ENCODE data around the gene PLIN4. TPM values are rescaled to one million over a fixed set of nuclear protein-coding genes. Genes with fewer than 3 reads are reported as not detected.

Gene PLIN4
- total RNA-seq, 4 donors from 2014 or later = 65.1 to 689 (median 138) TPM

DNA sequence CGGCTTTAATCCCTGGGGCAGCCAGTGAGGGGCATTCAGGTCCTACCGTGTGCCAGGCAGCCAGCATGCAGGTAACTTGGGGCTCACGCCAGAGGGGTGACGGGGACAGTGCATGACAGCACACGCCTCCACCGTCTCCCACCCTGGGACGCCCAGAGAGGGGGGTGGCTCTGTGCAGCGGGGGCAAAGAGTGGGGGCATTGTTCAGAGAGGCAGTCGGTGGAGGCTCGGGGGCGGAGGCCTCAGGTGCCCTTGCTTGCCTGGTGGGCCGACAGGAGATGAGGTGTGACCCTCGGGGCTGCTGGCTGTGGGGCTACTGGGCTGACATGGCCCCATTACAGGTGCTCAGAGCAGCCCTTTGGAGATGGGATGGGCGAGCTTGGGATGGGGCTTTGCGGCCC lies 18.4 kb downstream of the PLIN4 start:
- DNase-seq (ENCODE audit: low spot score in 2 of 2) = no peak
- H3K9me3 ChIP-seq = no peaks in the 10 kb centered on the region
- peaks cover 3 to 100% (median 11%) of the 10 kb centered on the region in 3 donors for H3K36me3 ChIP-seq
- H3K27me3 ChIP-seq = no peaks in the 10 kb centered on the region
- H3K4me1 ChIP-seq = peaks cover 0 to 11% (median 0%) of the 10 kb centered on the region in 4 donors
- H3K27ac ChIP-seq = no peak overlapping the region
- no peak for TF ChIP-seq EP300 (IDR thresholded peaks at IDR 0.05)
- no peak for TF ChIP-seq POLR2A (IDR thresholded peaks at IDR 0.05)
- TF ChIP-seq, protein P1, sequence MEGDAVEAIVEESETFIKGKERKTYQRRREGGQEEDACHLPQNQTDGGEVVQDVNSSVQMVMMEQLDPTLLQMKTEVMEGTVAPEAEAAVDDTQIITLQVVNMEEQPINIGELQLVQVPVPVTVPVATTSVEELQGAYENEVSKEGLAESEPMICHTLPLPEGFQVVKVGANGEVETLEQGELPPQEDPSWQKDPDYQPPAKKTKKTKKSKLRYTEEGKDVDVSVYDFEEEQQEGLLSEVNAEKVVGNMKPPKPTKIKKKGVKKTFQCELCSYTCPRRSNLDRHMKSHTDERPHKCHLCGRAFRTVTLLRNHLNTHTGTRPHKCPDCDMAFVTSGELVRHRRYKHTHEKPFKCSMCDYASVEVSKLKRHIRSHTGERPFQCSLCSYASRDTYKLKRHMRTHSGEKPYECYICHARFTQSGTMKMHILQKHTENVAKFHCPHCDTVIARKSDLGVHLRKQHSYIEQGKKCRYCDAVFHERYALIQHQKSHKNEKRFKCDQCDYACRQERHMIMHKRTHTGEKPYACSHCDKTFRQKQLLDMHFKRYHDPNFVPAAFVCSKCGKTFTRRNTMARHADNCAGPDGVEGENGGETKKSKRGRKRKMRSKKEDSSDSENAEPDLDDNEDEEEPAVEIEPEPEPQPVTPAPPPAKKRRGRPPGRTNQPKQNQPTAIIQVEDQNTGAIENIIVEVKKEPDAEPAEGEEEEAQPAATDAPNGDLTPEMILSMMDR (IDR thresholded peaks at IDR 0.05) = no peak
- no peak overlapping the region for H3K4me3 ChIP-seq
- 78 to 81% methylated on average over 13 to 15 of the region's 15 CpGs for WGBS, 2 donors

DNA sequence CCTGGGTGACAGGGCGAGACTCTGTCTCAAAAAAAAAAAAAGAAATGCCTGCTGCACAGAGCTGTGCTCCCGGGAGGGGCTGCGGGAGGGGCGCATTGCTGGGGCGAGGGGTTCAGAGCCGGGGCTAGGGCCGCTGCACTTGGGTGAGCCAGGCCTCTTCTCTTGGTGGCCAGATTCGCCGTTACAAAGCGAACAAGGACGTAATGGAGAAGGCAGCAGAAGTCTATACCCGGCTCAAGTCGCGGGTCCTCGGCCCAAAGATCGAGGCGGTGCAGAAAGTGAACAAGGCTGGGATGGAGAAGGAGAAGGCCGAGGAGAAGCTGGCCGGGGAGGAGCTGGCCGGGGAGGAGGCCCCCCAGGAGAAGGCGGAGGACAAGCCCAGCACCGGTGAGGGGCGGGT lies 19.0 kb downstream of the PLIN4 start:
- TF ChIP-seq, protein P1 (IDR thresholded peaks at IDR 0.05) = no peak
- TF ChIP-seq EP300 (IDR thresholded peaks at IDR 0.05) (no peak), POLR2A (IDR thresholded peaks at IDR 0.05) (no peak)
- 90 to 91% methylated on average over 23 of the region's 23 CpGs for WGBS, 2 donors
- Histone ChIP-seq H3K27ac (no peak overlapping the region), H3K36me3 (peaks cover 3 to 100% (median 11%) of the 10 kb centered on the region in 3 donors), H3K27me3 (no peaks in the 10 kb centered on the region), H3K9me3 (no peaks in the 10 kb centered on the region), H3K4me3 (no peak overlapping the region), H3K4me1 (peaks cover 0 to 5% (median 0%) of the 10 kb centered on the region in 4 donors)
- no peak for DNase-seq (ENCODE audit: low spot score in 2 of 2)

DNA sequence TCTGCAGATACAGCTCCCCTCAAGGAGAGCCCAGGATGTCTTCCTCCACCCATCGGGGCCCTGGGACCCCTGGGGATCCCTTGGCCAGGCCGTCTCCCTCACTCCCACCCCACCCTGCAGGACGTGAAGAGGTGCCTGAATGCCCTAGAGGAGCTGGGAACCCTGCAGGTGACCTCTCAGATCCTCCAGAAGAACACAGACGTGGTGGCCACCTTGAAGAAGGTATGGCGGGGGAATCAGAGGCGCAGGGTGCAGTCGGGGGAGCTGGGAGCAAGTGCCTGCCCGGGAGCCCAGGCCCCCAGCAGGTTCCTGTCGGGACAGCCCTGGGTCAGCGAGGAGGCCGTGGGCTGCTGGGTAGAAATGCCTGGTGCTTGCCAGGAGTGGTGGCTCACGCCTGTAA lies 19.6 kb downstream of the PLIN4 start:
- Histone ChIP-seq H3K4me3 (no peak overlapping the region), H3K4me1 (no peaks in the 10 kb centered on the region), H3K9me3 (no peaks in the 10 kb centered on the region), H3K36me3 (peaks cover 4 to 100% (median 16%) of the 10 kb centered on the region in 3 donors), H3K27me3 (no peaks in the 10 kb centered on the region), H3K27ac (no peak overlapping the region)
- no peak for DNase-seq (ENCODE audit: low spot score in 2 of 2)
- TF ChIP-seq, protein P1 (IDR thresholded peaks at IDR 0.05) = no peak
- no peak for TF ChIP-seq EP300 (IDR thresholded peaks at IDR 0.05)
- no peak for TF ChIP-seq POLR2A (IDR thresholded peaks at IDR 0.05)
- 89 to 93% methylated on average over 12 of the region's 12 CpGs for WGBS, 2 donors

- no peak for TF ChIP-seq EP300 (IDR thresholded peaks at IDR 0.05)
- TF ChIP-seq, protein P1 (IDR thresholded peaks at IDR 0.05) = no peak
- no peak for TF ChIP-seq POLR2A (IDR thresholded peaks at IDR 0.05)
- Histone ChIP-seq H3K9me3 (no peaks in the 10 kb centered on the region), H3K27ac (no peak overlapping the region), H3K4me1 (no peaks in the 10 kb centered on the region), H3K36me3 (peaks cover 8 to 98% (median 19%) of the 10 kb centered on the region in 3 donors), H3K27me3 (no peaks in the 10 kb centered on the region), H3K4me3 (no peak overlapping the region)
- WGBS, 2 donors = 87 to 88% methylated on average over 16 to 22 of the region's 25 CpGs
- DNase-seq (ENCODE audit: low spot score in 2 of 2) = no peak
Measured at GRCh38 chr19:4497770-4498389, 20.4 kb downstream of the PLIN4 start.

GRCh38 chr19:4496304-4496703 lies 22.0 kb downstream of the PLIN4 start:
- no peak overlapping the region for H3K27ac ChIP-seq
- no peaks in the 10 kb centered on the region for H3K9me3 ChIP-seq
- no peaks in the 10 kb centered on the region for H3K27me3 ChIP-seq
- 87 to 88% methylated on average over 13 to 18 of the region's 18 CpGs for WGBS, 2 donors
- no peak for DNase-seq (ENCODE audit: low spot score in 2 of 2)
- no peak overlapping the region for H3K4me3 ChIP-seq
- peaks cover 8 to 92% (median 19%) of the 10 kb centered on the region in 3 donors for H3K36me3 ChIP-seq
- no peaks in the 10 kb centered on the region for H3K4me1 ChIP-seq
- TF ChIP-seq, protein P1 (IDR thresholded peaks at IDR 0.05) = no peak
- TF ChIP-seq POLR2A (IDR thresholded peaks at IDR 0.05) = no peak
